GM18868 (cell line): ENCODE measurements around the gene IL1R1.
"Not testable (repeated sequence)": the region's sequence is repeated elsewhere in the genome, so short reads cannot be mapped to it uniquely, and the experiment has no call there.

Experiments used
- ATAC-seq: cut with Tn5 transposase; IDR thresholded peaks from one replicate; pipeline ENCODE4 v1.9.1; 2021; ENCODE audit warnings: mild to moderate bottlenecking, moderate library complexity; ENCODE audit not compliant: unreplicated experiment

IL1R1 gene

DNA sequence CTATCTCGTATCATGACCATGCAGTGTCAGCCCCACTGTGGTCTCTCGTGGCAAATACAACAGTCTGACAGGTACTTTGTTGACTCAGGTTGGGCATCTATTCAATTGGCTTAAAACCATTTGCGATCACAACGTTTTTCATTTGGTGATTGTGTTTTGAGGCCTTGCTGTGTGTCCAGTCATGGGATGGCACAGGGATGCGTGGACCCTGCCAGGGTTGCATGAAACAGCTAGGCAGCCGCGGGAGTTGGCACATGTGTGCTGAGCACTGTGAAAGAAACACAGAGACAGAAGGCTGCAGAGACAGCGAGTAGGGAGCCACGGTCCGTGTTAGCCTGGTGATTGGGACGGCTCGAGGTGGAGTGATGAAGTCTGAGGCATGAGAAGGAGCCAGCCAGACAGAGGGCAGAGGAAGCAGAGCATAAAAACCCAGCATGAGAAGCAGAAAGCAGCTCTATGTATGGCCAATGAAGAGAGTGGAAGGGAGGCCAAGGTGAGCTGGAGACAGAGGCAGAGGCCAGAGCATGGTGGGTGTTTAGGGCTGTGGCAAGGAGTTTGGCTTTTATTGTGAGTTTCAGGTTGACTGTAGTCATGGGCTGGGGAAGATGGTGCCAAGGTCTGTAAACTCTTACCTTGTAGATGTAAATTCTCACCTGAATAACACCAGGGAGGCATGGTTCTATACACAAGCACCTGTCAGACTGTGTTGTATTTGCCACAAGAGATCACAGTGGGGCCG is 31.8 kb upstream of the IL1R1 start:
- no peak for ATAC-seq

GRCh38 chr2:102111823-102112222 is 30.7 kb upstream of the IL1R1 start:
- no peak for ATAC-seq

GRCh38 chr2:102112271-102112670 is 30.3 kb upstream of the IL1R1 start:
- no peak for ATAC-seq

DNA sequence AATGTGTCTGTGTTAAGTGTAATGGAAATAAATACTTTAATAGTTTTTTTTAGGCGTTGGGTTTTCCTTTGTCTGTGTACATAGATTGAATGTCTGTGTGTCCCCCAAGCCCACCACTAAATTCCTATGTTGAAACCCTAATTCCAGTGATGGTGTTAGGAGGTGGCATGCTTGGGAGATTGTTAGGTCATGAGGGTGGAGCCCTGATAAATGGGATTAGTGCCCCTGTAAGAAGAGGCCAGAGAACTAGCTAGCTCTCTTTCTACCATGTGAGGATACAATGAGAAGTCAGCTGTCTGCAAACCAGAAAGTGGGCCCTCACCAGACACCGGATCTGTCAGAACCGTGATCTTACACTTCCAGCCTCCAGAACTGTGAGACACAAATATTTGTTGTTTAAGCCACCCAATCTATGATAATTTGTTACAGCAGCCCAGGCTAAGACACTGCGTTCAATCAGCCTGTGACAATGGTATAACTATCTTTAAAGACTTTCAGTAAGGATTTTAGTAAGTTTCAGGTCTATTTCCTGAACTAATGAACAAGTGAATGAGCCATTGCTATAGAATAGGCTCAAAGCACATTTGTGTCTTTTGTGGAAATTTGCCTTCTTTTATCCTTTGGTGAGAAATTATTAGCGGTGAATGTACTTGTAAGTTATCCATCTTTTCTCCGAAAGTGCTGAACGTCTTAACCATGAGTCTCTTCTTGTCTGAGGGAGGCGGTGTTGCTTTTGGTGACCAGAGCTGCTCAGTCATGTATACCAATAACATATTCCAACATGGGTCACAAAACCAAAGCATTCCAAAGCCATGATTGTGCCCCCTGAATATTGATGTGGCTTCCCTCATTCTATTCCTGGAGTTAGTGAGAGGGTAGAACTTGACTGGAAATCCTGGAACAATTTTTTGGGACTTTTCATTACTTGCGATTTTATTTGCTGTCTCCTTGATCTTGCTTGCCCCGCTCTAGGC is 29.6 kb upstream of the IL1R1 start:
- ATAC-seq: no peak

GRCh38 chr2:102114290-102114721 is 28.2 kb upstream of the IL1R1 start:
- no peak for ATAC-seq

GRCh38 chr2:102114851-102115497 is 27.6 kb upstream of the IL1R1 start:
- ATAC-seq: no peak

DNA sequence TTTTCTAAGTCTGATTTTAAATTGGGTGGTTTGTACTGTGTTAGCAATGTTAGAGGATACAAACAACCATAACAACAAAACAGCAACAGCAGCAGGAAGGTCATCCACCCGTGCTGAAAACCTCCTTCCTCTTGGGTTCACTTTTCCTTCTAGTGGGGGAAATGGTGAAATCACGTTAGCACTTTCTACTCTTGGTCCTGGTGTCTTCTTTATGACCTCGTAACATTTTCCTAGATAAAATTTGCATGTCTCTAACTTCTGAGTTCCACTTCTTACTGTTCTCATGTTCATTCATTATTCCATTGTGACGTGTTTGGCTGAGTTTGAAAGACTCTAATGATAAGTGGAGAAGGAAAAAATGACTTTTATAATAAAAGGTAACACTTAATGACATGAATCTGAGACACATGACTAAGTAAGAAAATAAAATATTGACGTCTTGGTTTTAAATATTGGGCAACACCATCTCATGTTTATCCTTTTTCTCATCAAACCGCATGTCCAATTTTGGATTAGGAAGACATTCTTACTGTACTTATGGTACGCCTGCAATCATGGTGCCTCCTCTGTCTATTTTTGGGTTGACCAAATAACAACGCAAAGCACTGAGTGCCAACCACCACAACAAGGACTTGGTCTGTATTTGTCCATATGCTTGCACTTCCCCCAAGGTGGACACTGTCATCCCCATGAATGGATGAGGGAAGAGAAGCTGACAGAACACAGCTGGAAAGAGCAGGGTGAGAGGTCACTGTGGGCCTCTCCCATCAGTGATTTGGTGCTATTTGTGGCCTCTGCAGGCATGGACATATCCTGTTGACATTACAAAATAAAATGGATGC is 25.7 kb upstream of the IL1R1 start:
- no peak for ATAC-seq

GRCh38 chr2:102117472-102117858 is 25.1 kb upstream of the IL1R1 start:
- ATAC-seq: no peak

GRCh38 chr2:102119255-102119654 is 23.3 kb upstream of the IL1R1 start:
- no peak for ATAC-seq

DNA sequence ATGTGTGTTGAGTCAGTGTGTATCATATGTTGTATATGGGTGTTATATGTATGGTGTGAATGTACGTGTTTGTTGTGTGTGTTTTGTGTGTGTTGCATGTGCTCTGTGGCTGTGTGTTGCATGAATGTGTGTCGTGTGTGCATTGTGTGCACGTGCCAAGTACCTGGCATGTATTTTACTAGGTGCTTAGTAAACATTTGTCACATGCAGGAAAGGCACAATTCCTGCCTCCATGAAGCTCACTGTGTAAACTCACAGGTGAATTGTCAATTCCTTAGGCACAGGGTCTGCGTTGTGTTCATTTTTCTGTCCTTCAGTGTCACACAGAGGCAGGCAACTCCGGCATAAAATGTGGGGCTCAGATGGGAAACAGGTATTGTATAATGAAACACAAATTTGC is 22.3 kb upstream of the IL1R1 start:
- no peak for ATAC-seq

DNA sequence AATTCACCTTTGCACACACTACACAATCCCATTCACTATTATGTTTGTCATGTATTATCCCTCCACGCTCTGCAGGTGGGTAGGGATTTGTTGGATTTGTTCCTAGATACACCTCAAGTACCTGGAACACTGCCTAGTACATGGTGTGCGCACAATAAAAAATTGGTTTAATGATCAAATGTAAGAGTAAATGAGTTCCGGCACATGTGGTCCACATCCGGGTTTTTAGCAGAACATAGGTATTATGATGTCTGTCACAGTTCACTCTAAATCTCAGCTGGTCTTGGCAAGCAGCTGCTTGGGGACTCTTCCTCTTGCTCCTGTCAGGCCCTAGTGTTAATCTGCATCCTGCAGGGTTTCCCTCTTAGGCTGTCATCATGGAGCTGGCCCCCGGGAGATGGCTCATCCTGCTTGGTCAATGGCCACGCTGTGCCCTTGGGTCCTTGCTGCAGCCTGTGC is 21.8 kb upstream of the IL1R1 start:
- no peak for ATAC-seq

- no peak for ATAC-seq
Observed at GRCh38 chr2:102122115-102122514, 20.4 kb upstream of the IL1R1 start.

DNA sequence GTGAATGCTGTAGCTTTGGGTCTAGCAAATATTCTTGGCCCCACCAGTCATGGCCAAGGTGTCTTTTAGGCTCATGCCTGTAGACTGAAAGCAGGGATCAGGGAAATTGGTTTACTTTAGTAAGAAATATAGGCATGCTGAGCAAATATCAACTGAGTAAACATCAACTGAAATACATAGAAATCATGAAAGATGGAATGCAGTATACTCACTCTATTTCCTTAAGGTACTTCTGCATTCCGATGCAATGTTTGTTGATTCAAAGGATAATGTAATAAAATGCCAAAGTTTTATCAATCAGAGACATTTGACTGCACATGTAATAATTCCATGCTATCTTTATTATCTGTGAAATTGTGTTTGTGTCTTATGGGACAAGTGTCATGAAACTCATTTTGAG is 19.6 kb upstream of the IL1R1 start:
- no peak for ATAC-seq

- not testable (repeated sequence) for ATAC-seq
Observed at GRCh38 chr2:102124421-102124820, 18.1 kb upstream of the IL1R1 start.

- no peak for ATAC-seq
Observed at GRCh38 chr2:102126169-102126568, 16.4 kb upstream of the IL1R1 start.

DNA sequence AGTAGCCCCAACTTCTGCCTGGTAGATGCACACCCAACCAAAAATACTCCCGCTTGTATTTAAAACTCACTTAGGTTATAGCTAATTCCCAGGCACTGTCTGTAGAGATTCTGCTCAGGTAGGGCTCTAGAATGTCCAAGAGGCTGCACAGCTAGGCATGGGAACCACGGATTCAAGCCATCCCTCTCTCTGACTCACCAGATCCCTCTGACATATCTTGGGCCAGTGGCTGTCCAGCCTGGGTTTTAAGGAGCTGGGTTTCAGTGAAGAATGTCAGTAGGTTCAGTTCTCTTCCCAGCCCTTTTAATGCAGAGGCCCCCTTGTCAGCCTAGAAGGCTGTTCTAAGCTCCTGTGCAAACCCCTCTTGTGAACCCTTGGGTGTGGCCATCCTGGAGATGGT is 15.9 kb upstream of the IL1R1 start:
- no peak for ATAC-seq

DNA sequence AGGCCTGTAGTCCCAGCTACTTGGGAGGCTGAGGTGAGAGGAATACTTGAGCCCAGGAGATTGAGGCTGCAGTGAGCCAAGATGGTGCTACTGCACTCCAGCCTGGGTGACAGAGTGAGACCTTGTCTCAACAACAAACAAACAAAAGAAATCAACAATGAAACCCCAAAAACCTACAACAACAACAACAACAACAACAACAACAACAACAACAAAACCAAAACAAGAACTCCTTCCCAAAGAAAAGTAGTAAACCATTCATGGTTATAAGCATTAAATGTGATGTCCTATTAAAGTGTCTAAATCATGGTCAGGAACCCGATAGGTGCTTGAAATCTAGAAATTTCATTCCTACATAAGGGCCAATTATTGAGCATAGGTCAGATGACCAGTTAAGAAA is 13.5 kb upstream of the IL1R1 start:
- no peak for ATAC-seq

- ATAC-seq: no peak
Observed at GRCh38 chr2:102129951-102130646, 12.4 kb upstream of the IL1R1 start.

DNA sequence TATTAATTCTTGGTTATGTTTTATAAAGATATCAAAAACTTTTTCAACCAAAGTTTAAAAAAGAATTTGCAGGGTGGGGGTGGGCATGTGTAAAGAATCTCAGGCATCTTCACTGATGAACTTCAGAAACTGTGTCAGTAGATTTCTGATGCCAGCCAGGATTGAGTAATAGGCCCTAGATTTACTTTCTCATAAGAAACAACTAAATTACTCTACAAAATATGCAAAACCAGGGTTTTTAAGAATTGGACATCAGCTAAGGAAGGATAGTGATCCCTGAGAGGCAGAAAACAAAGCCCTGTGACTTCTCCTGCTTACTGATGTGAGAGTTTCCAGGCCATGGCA is 11.9 kb upstream of the IL1R1 start:
- no peak for ATAC-seq

DNA sequence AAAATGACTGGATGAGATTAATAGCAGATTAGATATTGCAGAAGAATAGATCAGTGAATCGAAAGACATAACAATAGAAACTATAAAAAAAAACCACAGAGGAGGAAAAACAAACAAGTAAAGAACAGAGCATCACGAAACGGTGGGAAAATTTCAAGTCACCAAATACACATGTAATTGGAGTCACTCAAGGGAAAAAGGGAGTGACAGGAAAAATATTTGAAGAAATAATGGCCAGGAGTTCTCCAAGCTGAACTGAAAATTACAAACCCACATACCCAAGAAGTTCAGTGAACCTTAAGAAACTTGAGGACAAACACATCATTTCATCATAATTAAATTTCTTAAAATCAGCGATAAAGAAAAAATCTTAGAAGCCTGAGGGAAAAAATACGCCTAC is 11.0 kb upstream of the IL1R1 start:
- no peak for ATAC-seq
